H7 (cell line): ENCODE results near the gene SNED1. TPM values are rescaled to one million over a fixed set of nuclear protein-coding genes. Genes with fewer than 3 reads are reported as not detected.

Experiments used
- DNase-seq: peaks from one replicate; pipeline ENCODE4 v3.0.0; 2012
- H3K27me3 ChIP-seq: 2 replicates; pipeline ENCODE4 v1.6.0; 2011; ENCODE audit warnings: mild to moderate bottlenecking, low read length; ENCODE audit not compliant: control insufficient read depth, insufficient read depth
- H3K36me3 ChIP-seq: replicated peaks from 2 replicates; pipeline ENCODE4 v1.5.1; 2011; ENCODE audit warnings: low read length; ENCODE audit not compliant: control insufficient read depth, insufficient read depth
- H3K4me3 ChIP-seq: 2 replicates; pipeline ENCODE4 v1.5.1; 2011; ENCODE audit warnings: low read depth, mild to moderate bottlenecking, control low read depth, low read length, moderate library complexity; ENCODE audit not compliant: insufficient read depth
- total RNA-seq: library from RNA; depleted of rRNA; stranded (reverse); fragments of >200 nt; shearing (Covaris generic); gene quantifications from 2 replicates; pipeline ENCODE4 v1.2.3, GENCODE V29; 2014

The SNED1 gene
- total RNA-seq, 1 experiment from 2014 or later, result 0.52 TPM

DNA sequence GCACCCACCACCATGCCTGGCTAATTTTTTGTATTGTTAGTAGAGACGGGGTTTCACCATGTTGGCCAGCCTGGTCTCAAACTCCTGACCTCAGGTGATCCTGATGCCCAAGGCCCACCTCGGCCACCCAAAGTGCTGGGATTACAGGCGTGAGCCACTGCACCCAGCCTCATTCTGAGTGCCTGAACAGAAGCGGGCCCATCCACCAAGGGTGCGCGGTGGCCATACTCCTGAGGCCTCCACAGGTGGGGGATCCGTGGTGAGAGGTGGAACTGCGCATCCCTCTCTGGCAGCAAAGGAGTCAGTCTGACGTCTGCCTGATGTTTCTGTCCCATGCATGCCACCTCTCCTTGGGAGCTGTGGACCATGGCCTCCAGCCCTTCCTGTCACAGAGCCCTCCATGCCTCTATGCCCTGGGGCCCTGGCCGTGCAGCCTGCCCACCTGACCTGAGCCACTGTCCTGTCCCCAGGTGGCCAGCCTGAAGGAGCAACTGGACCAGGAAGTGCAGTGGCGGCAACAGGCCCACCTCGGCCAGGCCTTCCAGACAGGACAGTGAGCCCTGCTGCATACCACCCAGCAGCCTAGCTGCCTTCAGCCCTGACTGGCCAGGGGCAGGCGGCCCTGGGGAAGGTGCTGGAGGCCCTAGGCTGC lies 7.6 kb upstream of the SNED1 start:
- Histone ChIP-seq H3K4me3 (no peak overlapping the region), H3K27me3 (no peaks in the 10 kb centered on the region), H3K36me3 (no peaks in the 10 kb centered on the region)
- no peak for DNase-seq

DNA sequence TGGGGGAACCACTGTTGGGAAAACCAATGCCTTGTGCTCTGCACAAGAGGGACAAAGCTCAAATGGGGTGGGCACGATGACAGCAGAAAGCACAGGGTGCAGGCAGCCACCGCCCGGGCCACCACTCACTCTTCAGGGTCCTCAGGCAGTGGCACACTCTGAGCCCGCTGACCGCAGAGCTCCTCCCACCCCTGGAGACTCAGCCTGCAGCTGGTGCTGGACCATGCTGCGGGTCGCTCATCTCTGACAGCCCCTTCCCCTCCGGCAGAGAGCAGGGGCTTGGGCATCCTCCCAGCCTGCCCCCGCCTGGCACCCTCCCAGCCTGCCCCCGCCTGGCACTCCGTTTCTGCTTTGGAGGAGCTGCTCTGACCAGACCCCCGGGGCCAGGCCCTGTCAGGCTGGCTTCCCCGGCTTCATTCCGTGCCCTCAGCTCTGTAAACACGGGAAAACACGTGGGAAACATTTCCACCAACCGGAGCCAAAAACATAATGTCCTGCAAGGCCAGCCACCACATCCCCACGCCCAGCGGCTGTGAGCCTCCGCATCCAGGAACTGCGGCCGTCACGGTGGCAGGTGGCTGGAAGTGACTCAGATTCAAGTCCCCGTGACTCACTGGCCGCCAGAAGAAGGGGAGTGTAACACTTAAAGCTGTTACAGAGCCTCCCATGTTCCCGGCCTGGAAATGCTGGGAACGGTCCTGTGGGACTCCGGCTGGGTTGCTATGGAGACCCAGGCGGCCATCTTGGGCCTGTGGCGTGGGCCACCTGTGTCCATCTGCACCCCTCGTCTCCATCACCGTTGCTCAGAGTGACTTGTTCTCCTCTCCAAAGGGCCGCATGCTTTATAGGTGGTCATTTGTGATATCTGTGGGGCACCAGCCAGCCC lies 6.8 kb upstream of the SNED1 start:
- Histone ChIP-seq H3K27me3 (no peaks in the 10 kb centered on the region), H3K4me3 (no peak overlapping the region), H3K36me3 (no peaks in the 10 kb centered on the region)
- peak; percentile 63 for DNase-seq

DNA sequence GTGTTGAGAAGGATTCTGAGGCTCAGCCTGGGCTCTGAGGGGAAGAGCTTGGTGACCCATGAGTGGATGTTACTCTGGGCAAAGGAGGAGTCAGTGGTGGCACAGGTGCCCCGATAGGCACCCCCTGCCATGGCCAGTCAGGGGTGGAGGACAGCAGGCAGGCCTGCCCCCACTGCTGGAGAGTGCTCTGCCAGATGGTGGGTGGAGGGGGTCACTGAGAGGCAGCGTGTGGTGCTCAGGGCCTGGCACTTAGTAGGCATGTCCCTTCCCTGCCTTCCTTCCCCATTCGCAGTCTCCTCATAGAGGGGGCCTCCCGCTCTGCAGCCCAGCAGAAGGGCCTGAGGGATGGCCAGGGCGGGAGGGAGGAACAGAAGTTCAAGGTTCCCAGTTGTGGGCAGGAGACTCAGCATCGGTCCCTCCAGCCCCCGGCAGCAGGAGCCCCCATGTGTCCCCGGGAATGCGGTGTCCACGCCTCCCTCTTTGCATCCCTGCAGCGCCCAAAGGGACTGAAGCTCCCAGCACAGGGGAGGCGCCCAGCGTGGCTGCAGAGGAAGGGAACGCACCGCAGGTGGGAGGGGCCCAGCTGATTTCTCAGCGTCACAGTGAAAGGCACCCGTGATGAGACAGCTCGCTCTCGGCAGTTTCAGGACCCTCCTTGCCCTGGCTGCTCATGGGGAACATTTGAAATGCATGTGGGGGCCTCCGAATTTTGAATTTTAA lies 5.7 kb upstream of the SNED1 start:
- no peak for DNase-seq
- no peaks in the 10 kb centered on the region for H3K36me3 ChIP-seq

DNA sequence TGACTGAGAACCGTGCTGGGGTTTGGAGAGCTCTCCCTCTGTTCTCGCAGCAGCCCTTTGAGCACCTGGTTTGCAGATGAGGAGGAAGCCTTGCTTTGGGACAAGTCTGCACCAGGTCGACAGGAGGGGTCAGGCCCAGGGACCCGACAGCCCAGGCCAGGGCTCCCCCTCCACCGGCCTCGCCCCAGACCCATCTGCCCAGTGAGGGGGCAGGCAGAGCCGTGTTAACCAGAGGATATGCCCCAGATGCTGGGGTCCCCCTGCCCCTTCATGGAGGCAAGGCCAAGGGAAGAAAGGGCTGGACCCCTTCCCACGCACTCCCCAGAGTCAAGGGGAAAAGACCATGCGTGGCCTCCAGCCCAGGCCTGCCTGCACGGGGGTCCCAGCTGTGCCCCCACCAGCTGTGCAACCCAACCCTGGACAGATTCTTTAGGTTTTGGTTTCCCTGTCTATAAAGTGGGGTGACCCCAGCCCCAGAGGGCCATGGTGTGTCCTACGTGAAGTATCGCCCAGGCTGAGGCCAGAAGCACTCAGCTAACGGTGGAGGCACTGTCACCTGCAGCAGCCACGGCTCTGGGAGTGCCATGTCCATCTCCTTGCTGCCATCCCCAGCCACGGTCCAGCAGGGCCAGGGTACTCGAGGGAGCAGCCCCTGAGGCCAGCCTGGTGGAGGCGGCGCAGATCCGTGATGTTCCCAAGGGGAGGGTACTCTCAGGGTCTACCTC lies 4.8 kb upstream of the SNED1 start:
- no peak for DNase-seq
- Histone ChIP-seq H3K27me3 (no peaks in the 10 kb centered on the region; the same call in 1 of the 2 replicates), H3K4me3 (no peak overlapping the region), H3K36me3 (no peaks in the 10 kb centered on the region)

More for the DNA sequence above, 5.7 kb upstream of the SNED1 start:
- H3K4me3 ChIP-seq, result no peak overlapping the region
- H3K27me3 ChIP-seq, result no peaks in the 10 kb centered on the region; the same call in 1 of the 2 replicates

DNA sequence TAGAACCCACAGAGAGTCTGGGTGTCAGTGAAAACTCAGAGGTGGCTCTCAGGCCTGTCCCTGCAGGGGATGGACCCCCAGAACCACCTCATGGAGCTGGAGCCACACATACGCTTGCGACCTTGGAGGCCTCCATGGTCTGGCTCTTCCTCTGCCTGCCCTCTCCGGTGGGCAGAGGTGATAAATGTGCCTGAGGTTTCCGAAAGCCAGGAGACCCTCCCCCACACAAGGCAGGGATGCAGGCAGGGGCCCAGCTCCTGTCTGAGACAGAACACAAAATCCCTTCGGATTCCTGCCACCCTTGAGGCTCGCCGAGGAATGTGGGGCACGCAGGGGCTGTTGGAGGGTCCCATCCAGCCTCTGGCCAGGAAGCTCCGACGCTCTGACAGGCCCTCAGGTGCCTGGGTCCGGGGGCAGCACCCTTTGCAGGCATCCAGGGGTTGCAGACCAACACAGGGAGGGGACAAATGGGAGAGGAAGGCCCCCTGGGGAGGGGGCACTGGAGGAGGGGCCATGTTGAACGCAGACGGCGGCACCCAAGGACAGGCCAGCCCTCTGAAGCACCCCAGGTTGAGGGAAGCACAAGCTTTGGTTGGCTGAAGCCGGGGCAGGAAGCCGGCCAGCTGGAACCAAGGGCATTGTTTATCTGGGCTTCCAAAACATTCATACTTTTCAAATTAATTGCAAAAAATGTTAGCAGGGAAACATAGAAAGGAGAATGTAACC lies 4.1 kb upstream of the SNED1 start:
- no peak for DNase-seq
- H3K27me3 ChIP-seq, result peaks cover 2% of the 10 kb centered on the region
- no peak overlapping the region for H3K4me3 ChIP-seq
- H3K36me3 ChIP-seq, result no peaks in the 10 kb centered on the region

DNA sequence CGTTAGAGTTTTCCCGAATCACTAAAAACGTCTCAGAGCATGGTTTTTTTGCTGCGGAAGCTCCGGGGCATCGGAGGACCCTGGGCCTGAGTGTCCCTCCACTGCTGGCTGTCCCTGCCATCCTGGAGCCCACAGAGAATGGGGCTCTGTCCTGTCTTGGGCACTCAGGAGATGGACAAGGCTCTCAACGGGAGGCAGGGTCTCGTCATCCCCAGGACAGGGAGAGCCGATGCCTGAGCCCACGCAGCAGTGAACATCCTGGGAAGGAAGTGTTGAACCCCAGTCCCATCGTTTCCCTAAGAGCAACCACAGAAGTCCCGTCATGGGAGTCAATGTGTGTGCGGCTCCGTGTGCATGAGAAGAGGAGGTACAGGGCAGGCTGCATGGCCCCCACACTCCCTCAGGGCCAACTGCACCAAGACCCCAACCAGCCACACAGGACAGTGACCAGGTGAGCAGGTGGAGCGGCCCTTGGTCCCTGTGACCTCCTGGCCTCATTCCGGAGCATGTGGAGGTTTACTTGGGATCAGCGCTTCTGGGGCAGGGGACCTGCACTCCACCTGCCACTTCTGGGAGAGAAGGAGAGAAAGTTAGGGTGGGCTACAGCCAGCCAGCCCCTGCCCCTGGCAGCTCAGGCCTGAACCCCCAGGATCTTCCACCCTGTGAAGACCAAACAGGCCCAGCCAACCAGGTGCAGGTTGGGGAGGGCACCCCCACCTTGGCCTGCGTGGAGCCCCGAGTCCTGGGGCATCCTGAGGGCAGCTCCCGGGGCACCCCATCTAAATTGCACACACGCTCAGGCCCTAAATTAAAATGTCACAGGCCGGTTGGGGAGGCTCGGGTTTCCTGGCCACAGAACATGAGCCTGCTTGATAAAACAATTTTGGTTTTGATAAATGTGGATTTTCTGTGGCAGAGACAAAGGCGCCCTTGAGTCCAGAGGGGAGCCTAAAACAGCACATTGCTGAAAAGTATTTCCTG lies 3.1 kb upstream of the SNED1 start:
- H3K4me3 ChIP-seq, result no peak overlapping the region
- peak; percentile 45 for DNase-seq

DNA sequence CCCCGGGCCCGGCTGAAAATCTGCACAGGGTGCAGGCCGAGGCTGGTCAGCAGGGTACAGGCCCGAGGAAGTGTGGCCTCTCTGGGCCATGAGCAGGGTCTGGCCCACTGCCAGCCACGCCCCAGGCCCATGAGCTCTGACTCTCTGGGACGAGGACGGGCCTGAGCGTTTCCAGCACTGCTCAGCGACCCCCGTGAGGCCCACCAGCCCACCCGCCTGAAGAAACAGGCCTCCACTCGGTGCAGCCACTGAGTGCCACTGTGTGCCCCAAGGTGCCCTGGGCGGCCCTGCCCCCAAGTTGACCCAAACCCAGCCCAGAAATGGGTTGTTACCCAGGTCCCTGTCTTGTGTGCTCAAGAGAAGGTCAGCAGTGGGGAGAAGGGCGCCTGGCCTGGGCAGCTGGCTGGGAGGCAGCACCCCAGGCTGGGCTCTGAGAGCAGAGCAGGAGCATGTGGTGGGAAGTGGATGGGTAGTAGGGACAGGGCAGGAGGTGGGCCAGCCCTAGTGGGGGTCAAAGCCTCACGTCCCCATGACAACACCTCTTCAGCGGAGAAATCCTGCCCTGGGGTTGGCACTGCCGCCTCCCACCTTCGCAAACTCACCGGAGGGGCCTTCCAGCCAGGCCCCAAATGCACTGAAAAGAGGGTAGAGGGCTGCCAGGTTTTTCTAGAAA lies 2.1 kb upstream of the SNED1 start:
- no peak overlapping the region for H3K4me3 ChIP-seq
- DNase-seq, result peak; percentile 43
- peaks cover 13% of the 10 kb centered on the region for H3K27me3 ChIP-seq
- H3K36me3 ChIP-seq, result no peaks in the 10 kb centered on the region

More for the DNA sequence above, 3.1 kb upstream of the SNED1 start:
- H3K27me3 ChIP-seq, result peaks cover 12% of the 10 kb centered on the region
- H3K36me3 ChIP-seq, result no peaks in the 10 kb centered on the region

DNA sequence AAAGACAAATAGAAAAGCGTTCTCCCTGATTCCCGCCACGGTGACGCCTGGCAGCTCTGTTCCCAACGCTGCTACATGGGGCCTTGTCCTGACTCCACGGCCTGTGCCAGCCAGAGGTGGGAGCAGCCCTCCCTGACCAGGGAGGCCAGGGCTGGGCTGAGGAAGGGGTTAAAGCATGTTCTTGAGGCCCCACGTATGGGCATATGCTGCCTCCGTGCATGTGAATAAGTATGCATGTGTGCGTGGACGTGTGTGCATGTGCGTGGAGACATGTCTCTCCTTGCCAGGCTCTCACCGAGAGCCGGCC lies 1.6 kb upstream of the SNED1 start:
- H3K4me3 ChIP-seq, result no peak overlapping the region
- no peak for DNase-seq
- no peaks in the 10 kb centered on the region for H3K36me3 ChIP-seq
- H3K27me3 ChIP-seq, result peaks cover 13% of the 10 kb centered on the region

DNA sequence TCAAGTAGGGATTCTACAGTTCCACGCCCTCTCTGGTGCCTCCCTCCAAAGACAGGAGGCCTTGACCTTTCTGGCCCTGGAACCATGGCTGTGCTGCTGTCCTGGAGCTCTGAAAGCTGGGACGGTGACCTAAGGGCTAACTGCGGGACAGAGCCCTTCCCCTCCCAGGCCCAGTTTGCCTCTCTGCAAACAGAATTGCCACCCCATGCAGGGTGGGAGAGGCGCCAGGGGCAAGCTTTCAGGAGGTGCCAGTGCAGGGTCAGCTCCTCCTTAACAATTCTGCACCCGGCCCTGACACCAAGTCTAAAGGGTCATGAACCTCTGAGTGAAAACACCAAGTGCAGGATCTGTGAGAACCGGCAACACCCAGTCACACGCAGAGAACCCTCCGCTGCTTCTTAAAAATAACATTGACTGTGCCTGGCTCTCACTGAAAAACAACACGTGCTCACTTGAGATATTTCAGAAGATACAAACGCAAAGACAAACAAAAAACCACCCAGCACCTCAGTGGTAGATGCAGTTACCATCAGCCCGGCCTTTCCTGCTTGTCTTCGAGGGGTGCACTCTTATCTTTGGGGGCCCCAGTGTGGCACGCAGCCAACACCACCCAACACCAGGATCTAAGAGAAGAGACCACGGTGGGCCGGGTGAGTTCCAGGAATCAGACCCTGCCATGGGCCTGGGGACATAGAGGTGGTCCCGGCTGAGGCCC lies 1.1 kb upstream of the SNED1 start:
- no peaks in the 10 kb centered on the region for H3K36me3 ChIP-seq
- no peak overlapping the region for H3K4me3 ChIP-seq
- no peak for DNase-seq
- peaks cover 15% of the 10 kb centered on the region for H3K27me3 ChIP-seq

DNA sequence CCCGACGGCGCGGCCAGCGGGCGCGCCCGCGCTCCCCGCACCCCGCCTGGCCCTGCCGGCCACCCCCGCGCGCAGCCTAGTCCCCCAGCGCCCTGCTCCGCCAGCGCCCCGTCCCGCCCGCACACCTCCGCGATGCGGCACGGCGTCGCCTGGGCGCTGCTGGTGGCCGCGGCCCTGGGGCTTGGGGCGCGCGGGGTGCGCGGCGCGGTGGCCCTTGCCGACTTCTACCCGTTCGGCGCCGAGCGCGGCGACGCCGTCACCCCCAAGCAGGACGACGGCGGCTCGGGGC lies 232 bp downstream of the SNED1 start:
- Histone ChIP-seq H3K4me3 (peak overlapping the region; percentile 62), H3K27me3 (peaks cover 15% of the 10 kb centered on the region), H3K36me3 (no peaks in the 10 kb centered on the region)
- no peak for DNase-seq

DNA sequence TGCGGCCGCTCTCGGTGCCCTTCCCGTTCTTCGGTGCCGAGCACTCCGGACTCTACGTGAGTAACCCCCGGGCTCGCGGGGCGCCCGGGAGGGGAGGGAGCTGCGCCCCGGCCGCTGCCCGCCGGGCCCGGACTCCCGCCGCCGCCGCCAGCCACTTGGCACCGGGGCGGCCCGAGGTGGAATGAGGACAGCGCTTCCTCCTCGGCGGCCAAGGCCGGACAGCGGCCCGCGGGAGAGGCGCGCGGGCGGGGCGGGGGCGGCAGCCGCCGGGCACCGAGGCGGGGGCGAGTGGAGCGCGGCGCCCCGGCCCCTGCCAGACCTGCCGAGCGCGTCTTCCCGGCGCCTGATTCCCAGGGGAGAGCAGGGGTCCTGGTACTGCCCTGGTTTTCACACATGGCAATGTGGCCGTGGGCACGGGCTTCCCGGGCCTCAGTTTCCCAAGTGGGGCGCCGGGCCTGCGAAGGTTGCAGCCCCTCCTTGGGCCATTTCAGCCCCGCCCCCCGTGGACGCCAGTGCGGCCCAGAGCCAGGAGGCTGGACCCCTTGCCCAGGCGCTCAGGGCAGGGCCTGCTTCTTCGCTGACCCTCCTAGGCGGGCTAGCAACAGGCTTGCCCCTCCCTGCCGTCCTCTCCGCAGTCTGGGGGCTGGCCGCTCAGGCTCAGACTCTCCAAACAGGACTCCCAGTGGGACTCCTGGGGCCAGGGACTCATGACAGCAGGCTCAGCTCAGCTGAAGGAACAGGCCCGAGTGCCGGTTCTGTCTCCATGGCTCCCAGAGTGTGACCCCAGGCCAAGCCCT lies 775 bp downstream of the SNED1 start:
- H3K4me3 ChIP-seq, result peak overlapping the region; percentile 62
- DNase-seq, result peak; percentile 86
- no peaks in the 10 kb centered on the region for H3K36me3 ChIP-seq
- H3K27me3 ChIP-seq, result peaks cover 15% of the 10 kb centered on the region
